CD4-positive, CD25-positive, alpha-beta regulatory T cell (primary cell): Measurements from ENCODE around the gene SNX25. TPM values are rescaled to one million over a fixed set of nuclear protein-coding genes. Genes with fewer than 3 reads are reported as not detected.

Experiments used
- ATAC-seq, 2 donors: fragments of 150-1000 bp; cut with Tn5 transposase; one replicate each; pipeline ENCODE4 v1.10.0; 2021; ENCODE audit warnings: low read depth in 2 of 2, moderate number of reproducible peaks in 2 of 2, moderate library complexity in 1 of 2
- DNase-seq, 3 donors: peaks; one replicate each; pipeline versions ENCODE4 v3.0.0 to v3.0.0-alpha.2; 2012 to 2022; ENCODE audit warnings: mixed read lengths in 1 of 3
- H3K27ac ChIP-seq: one replicate; pipeline ENCODE4 v1.7.0; 2013; ENCODE audit warnings: mild to moderate bottlenecking, low read length; ENCODE audit not compliant: insufficient read depth, poor library complexity, severe bottlenecking
- H3K27me3 ChIP-seq: one replicate; pipeline ENCODE4 v1.7.0; 2013; ENCODE audit warnings: low read length; ENCODE audit not compliant: control insufficient read depth, insufficient read depth
- H3K36me3 ChIP-seq: one replicate; pipeline ENCODE4 v1.7.0; 2013; ENCODE audit warnings: mild to moderate bottlenecking, low read length, moderate library complexity; ENCODE audit not compliant: control insufficient read depth, insufficient read depth
- H3K4me1 ChIP-seq: 2 replicates; pipeline ENCODE4 v1.7.0; 2013; ENCODE audit warnings: mild to moderate bottlenecking, low read length; ENCODE audit not compliant: insufficient read depth, control insufficient read depth, poor library complexity, severe bottlenecking
- H3K4me3 ChIP-seq: one replicate; pipeline ENCODE4 v1.7.0; 2013; ENCODE audit warnings: low read depth, mild to moderate bottlenecking, low read length, moderate library complexity
- H3K9me3 ChIP-seq, 2 experiments: 1 replicate in 1 of 2; 2 replicates in 1 of 2; pipeline ENCODE4 v1.7.0; 2013; ENCODE audit warnings: low read length in 2 of 2, mild to moderate bottlenecking in 1 of 2, moderate library complexity in 1 of 2; ENCODE audit not compliant: control insufficient read depth in 2 of 2
- H3K27ac Mint-ChIP-seq, 3 donors: one replicate each; pipeline ENCODE4 v1.8.0; 2020 to 2022; ENCODE audit warnings: mild to moderate bottlenecking in 3 of 3, mixed read lengths in 3 of 3, moderate library complexity in 2 of 3
- H3K27me3 Mint-ChIP-seq: one replicate; pipeline ENCODE4 v1.8.0; 2022; ENCODE audit warnings: mild to moderate bottlenecking, mixed read lengths
- H3K36me3 Mint-ChIP-seq: one replicate; pipeline ENCODE4 v1.8.0; 2020; ENCODE audit warnings: mixed read lengths
- H3K4me1 Mint-ChIP-seq, 4 donors: one replicate each; pipeline ENCODE4 v1.8.0; 2020 to 2022; ENCODE audit warnings: mixed read lengths in 4 of 4, mild to moderate bottlenecking in 1 of 4
- H3K4me3 Mint-ChIP-seq, 4 donors: one replicate each; pipeline ENCODE4 v1.8.0; 2020 to 2022; ENCODE audit warnings: mild to moderate bottlenecking in 4 of 4, mixed read lengths in 4 of 4, moderate library complexity in 3 of 4
- H3K9me3 Mint-ChIP-seq, 7 donors: one replicate each; pipeline ENCODE4 v1.8.0; 2020 to 2022; ENCODE audit warnings: mixed read lengths in 7 of 7, mild to moderate bottlenecking in 3 of 7, moderate library complexity in 2 of 7
- polyA plus RNA-seq, 4 donors: library from polyadenylated mRNA; unstranded; fragments of 300-500 nt; fragmentation: Illumina TruSeq; gene quantifications; one replicate each; pipeline ENCODE4 v1.2.3, GENCODE V29; 2021
- total RNA-seq: library from RNA; stranded (reverse); gene quantifications from one replicate; pipeline ENCODE4 v1.2.3, GENCODE V29; 2022

SNX25 gene
- total and polyA plus RNA-seq, 5 donors from 2014 or later = 3.7 to 22.2 (median 8.2) TPM

DNA sequence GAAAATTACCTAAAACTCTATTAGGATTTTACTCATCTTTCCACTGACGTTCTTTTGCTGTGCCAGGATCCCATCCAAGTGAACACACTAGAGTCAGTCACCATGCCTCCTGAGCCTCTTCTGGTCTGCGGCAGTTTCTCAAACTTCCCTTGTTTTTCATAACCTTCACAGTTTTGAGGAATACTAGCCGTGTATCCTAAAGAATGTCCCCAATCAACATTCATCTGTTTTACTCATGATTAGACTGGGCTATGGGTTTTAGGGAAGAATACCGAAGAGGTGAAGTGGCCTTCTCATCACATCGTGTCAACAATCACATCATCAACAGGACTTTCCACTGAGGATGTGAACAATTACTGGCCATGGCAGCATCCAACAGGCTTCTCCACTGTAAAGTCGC, 181.5 kb downstream of the SNX25 start:
- no peaks in the 10 kb centered on the region for H3K9me3 Mint-ChIP-seq
- peaks cover 2% of the 10 kb centered on the region for H3K27me3 Mint-ChIP-seq
- H3K4me1 Mint-ChIP-seq = peaks cover 10 to 24% (median 17%) of the 10 kb centered on the region in 4 donors
- H3K4me3 ChIP-seq = no peak overlapping the region
- no peaks in the 10 kb centered on the region for H3K9me3 ChIP-seq
- no peak for DNase-seq
- H3K4me3 Mint-ChIP-seq = no peak overlapping the region
- H3K36me3 Mint-ChIP-seq = no peaks in the 10 kb centered on the region
- H3K4me1 ChIP-seq = peaks cover 15% of the 10 kb centered on the region
- H3K36me3 ChIP-seq = no peaks in the 10 kb centered on the region
- H3K27ac ChIP-seq = no peak overlapping the region
- ATAC-seq = no peak
- H3K27me3 ChIP-seq = no peaks in the 10 kb centered on the region
- peak overlapping the region in 2 of 3 donors; percentile 15 to 24 for H3K27ac Mint-ChIP-seq

DNA sequence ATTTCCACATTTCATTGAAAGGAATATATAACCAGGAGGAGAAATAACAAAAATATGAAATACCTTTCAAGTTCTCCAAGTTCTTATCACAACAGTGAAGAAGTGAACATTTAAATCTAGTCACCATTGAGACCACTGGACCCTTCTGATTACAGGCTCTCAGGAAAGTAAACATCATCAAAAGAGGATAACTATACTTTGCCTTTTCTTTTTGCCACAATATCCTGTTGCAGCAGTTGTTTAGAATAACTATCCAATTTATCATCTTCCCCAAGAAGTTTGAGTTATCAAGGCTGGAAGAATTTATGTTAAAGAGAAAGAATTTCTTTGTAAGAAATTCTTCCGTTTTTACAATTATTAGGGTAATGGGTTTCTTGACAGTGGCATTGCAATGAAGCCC, 182.8 kb downstream of the SNX25 start:
- DNase-seq (no peak), ATAC-seq (no peak)
- Mint-ChIP-seq H3K27me3 (no peaks in the 10 kb centered on the region), H3K27ac (no peak overlapping the region), H3K4me1 (peaks cover 10 to 25% (median 22%) of the 10 kb centered on the region in 4 donors), H3K4me3 (peak overlapping the region in 1 of 4 donors; percentile 0), H3K36me3 (no peaks in the 10 kb centered on the region), H3K9me3 (no peaks in the 10 kb centered on the region)
- Histone ChIP-seq H3K36me3 (no peaks in the 10 kb centered on the region), H3K27me3 (no peaks in the 10 kb centered on the region), H3K4me1 (peaks cover 21% of the 10 kb centered on the region), H3K27ac (no peak overlapping the region), H3K9me3 (no peaks in the 10 kb centered on the region), H3K4me3 (no peak overlapping the region)

DNA sequence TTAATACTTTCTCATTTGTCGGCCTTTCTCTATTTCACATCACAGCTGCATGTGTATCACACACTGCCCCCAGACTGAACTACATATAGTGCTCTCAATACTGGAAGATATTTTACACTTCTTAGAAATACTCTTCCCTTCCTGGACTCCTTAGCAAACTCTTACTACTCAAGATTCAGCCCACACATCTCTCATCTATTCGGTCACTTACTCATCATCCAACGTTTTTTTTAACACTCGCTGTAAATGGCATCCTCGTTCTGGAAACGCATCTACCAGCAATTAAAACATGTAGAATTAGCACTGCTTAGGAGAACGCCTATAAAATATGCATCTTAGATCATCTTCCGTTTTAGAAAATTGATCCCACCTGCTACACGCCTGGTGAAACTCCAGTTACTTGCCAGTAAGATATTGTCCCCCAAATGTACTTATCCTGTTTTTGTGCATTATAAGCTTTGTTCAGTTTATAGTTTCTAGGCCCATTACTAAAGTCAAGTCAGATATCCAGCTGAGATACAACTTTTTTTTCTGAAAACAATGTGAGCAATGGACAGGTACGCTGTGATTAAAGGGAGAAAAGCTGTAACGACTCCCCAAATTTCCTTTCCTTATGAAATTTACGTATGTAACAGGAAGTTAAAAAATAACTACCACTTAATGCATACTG, 185.3 kb downstream of the SNX25 start:
- Mint-ChIP-seq H3K27ac (peak overlapping the region; percentile 85 to 100 (median 99)), H3K4me3 (peak overlapping the region; percentile 94 to 100 (median 96)), H3K9me3 (no peaks in the 10 kb centered on the region), H3K36me3 (peaks cover 10% of the 10 kb centered on the region), H3K4me1 (peaks cover 11 to 39% (median 30%) of the 10 kb centered on the region in 4 donors), H3K27me3 (no peaks in the 10 kb centered on the region)
- H3K4me1 ChIP-seq = peaks cover 21% of the 10 kb centered on the region
- DNase-seq = peak in 1 of 3 donors; percentile 59
- H3K9me3 ChIP-seq = no peaks in the 10 kb centered on the region
- ATAC-seq = no peak
- H3K4me3 ChIP-seq = peak overlapping the region; percentile 99
- peak overlapping the region; percentile 99 for H3K27ac ChIP-seq
- H3K27me3 ChIP-seq = no peaks in the 10 kb centered on the region
- H3K36me3 ChIP-seq = peaks cover 3% of the 10 kb centered on the region

DNA sequence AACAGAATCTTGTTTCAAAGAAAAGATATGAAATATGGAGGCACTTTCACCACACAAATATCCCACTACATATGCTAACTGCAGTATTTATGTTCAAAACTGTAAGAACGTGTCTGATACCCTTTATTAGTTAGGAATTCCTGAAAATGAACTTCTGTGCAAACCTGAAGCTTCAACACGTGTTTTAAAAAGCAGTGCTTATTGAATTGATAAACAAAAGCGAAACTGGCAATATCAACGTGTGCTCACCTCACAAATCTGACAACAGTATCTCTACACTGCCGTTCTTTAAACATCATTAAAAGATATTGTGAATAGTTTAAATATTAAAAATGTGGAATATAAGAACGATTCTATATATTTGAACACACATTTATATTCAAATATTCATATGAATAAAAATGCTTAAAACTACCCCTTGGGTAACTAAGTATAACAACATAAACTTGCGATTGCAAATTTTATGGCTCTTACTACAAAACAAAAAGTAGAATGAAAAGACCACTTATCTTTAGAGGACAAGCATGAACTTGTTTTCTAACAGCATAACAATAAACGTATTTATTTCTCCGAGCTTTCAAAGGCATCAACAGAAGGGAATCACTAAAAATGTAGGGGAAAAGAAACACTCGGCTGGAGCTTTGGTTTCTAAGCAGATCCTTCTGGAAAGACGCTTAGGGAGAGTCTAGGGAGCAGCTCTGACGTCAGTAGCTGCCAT, 186.0 kb downstream of the SNX25 start, which contains the start of gene LRP2BP:
LRP2BP (minus strand) TSS at position 687 of the 718 bp plus-strand sequence. CDS start 17,738 bp downstream, outside the sequence.
- DNase-seq (peak in 2 of 3 donors; percentile 41 to 72), ATAC-seq (no peak)
- Histone ChIP-seq H3K36me3 (peaks cover 9% of the 10 kb centered on the region), H3K4me1 (peaks cover 21% of the 10 kb centered on the region), H3K27me3 (no peaks in the 10 kb centered on the region), H3K4me3 (peak within 1 kb of the TSS; percentile 99), H3K27ac (peak within 1 kb of the TSS; percentile 99), H3K9me3 (no peaks in the 10 kb centered on the region)
- Mint-ChIP-seq H3K4me3 (peak within 1 kb of the TSS; percentile 94 to 100 (median 96)), H3K27ac (peak within 1 kb of the TSS; percentile 98 to 100 (median 99)), H3K36me3 (peaks cover 15% of the 10 kb centered on the region), H3K4me1 (peaks cover 10 to 40% (median 30%) of the 10 kb centered on the region in 4 donors), H3K9me3 (no peaks in the 10 kb centered on the region), H3K27me3 (no peaks in the 10 kb centered on the region)

DNA sequence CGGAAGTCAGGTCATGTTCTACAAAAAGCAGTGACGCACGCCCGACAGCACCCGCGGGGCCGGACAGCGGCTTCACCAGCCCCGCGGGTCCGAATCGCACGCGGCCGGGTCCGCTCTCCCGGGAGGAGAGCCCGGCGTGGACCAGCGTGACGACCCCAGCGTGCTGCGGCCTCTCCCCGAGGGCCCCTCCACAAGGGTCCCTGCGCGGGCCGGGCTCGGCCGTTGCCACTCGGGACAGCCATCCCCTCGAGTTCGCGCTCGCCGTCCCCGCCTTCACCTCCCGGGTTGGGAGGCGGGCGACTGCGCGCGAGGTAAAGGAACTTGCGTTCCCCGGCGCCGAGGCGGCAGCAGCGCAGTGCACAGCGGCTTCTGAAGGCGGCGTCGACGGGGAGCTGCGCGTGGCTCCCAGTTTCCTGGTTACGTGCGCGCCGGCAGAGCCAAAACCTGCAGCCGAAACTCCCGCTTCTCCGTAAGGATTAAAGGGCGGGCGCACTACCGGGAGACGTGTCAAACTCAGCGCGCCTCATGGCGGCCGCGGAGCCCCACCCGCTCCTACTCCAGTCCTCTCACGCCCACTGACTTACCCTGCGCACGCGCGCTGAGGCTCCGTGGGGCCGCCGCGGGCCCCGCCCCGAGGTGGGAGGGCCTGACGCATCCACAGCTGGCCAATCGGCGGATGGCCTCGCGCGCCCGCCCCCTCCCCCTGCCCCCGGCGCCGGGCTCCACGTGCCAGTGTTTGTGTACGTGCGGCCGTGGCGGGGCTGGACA, 186.7 kb downstream of the SNX25 start:
- Mint-ChIP-seq H3K27me3 (no peaks in the 10 kb centered on the region), H3K4me1 (peaks cover 10 to 40% (median 30%) of the 10 kb centered on the region in 4 donors), H3K27ac (peak overlapping the region; percentile 98 to 100 (median 99)), H3K4me3 (peak overlapping the region; percentile 94 to 100 (median 96)), H3K9me3 (no peaks in the 10 kb centered on the region), H3K36me3 (peaks cover 19% of the 10 kb centered on the region)
- H3K27ac ChIP-seq = peak overlapping the region; percentile 99
- H3K4me1 ChIP-seq = peaks cover 21% of the 10 kb centered on the region
- DNase-seq (peak; percentile 94 to 97 (median 96)), ATAC-seq (peak; percentile 90 to 94)
- peak overlapping the region; percentile 99 for H3K4me3 ChIP-seq
- H3K9me3 ChIP-seq = no peaks in the 10 kb centered on the region
- H3K36me3 ChIP-seq = peaks cover 14% of the 10 kb centered on the region
- H3K27me3 ChIP-seq = no peaks in the 10 kb centered on the region

DNA sequence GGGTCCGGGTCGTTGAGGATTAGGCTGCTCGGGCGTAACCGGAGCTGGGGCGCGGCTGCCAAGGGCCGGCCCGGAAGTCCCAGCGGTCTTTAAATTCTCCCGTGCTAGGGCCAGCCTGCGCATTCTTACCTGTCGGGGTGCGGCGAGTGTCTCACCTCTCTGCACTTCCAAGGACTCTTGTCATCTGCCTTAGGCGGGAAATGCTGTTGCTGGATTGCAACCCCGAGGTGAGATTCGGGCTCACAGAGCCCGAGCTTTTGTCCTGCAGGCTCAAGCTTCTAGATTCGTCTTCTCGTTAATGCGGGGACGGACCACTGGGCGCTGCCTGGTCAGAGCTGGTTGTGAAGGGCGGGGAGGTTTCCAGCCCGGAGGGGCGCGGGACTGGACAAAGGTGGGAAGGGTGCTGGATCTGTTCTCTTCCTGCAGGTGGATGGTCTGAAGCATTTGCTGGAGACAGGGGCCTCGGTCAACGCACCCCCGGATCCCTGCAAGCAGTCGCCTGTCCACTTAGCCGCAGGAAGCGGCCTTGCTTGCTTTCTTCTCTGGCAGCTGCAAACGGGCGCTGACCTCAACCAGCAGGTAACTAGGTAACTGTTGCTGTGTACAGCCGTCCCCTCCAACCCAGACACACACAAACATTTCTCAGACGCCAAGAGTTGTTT, 187.5 kb downstream of the SNX25 start, which contains the start of gene ANKRD37:
ANKRD37 (plus strand) TSS at position 118 of the 662 bp plus-strand sequence; CDS start at position 201, 83 bp downstream.
- Mint-ChIP-seq H3K4me3 (peak within 1 kb of the TSS; percentile 94 to 100 (median 96)), H3K36me3 (peaks cover 22% of the 10 kb centered on the region), H3K27me3 (no peaks in the 10 kb centered on the region), H3K9me3 (no peaks in the 10 kb centered on the region), H3K4me1 (peaks cover 11 to 40% (median 28%) of the 10 kb centered on the region in 4 donors), H3K27ac (peak within 1 kb of the TSS; percentile 98 to 100 (median 99))
- ATAC-seq (no peak), DNase-seq (no peak)
- Histone ChIP-seq H3K36me3 (peaks cover 21% of the 10 kb centered on the region), H3K27me3 (no peaks in the 10 kb centered on the region), H3K9me3 (no peaks in the 10 kb centered on the region), H3K4me3 (peak within 1 kb of the TSS; percentile 99), H3K4me1 (peaks cover 21% of the 10 kb centered on the region), H3K27ac (peak within 1 kb of the TSS; percentile 99)

DNA sequence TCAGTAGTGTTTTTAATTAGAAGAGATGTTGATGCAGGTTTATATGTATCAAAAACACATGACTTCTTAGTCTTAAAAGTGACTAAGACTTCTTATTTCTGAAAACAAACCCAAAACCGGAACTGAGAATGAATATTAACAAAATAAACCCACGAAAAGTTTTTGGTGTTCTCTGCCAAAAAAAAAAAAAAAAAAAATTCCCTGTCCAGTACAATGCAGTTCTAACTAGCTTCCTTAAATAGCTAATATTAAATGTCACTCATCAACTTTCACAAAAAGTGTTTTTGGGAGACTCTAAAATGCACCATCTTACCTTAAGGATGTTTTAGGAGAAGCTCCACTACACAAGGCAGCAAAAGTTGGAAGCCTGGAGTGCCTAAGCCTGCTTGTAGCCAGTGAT, 189.2 kb downstream of the SNX25 start:
- Histone ChIP-seq H3K9me3 (no peaks in the 10 kb centered on the region), H3K27me3 (no peaks in the 10 kb centered on the region), H3K27ac (no peak overlapping the region), H3K36me3 (peaks cover 27% of the 10 kb centered on the region), H3K4me1 (peaks cover 21% of the 10 kb centered on the region), H3K4me3 (no peak overlapping the region)
- Mint-ChIP-seq H3K4me1 (peaks cover 13 to 40% (median 25%) of the 10 kb centered on the region in 4 donors), H3K4me3 (peak overlapping the region in 1 of 4 donors; percentile 54), H3K36me3 (peaks cover 27% of the 10 kb centered on the region), H3K9me3 (no peaks in the 10 kb centered on the region), H3K27ac (no peak overlapping the region), H3K27me3 (no peaks in the 10 kb centered on the region)
- DNase-seq (no peak), ATAC-seq (no peak)
